Measurements from ENCODE around the gene ANXA8.

The ANXA8 gene

DNA sequence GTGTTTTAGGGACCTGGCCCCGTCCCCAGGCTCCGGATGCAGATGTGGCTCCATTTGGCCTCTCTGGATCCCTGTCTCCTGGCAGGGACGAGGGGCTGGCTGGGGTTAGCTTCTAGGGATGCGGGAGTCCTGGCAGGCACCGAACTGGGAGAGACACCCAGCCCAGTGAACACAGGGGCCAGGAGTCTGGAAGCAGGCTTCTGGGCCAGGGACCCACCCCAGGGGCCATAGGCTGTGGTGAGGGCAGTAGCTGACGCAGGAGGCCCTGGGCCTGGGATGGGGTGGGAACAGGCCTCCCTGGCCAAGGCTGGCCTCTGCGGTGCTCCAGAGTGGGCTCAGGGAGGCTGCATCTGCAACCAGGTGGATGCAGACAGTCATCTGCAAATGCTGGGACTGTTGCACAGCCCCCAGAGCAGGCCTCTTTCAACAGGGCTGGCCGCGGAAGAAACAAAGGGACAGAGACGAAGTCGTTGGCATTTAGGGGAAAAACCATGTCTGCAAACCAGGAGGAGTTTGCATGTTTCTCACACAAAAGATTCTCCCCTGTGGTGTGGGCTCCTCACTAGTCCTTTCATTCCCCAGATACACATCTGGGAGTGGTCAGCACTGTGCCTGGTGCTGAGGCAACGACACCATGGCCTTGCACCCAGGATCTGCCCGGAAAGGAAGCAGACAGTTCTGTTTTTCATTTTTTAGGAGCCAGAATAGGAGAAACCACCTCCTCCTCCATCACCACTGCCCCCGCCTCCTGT is 63.4 kb downstream of the ANXA8 start:
- in situ Hi-C loops (cut with MboI; ENCODE audit: low sequenced_read_pairs, unreplicated experiment): no loop called here
- no peak for TF ChIP-seq CTCF (IDR thresholded peaks at IDR 0.05; ENCODE audit: borderline replicate concordance, control extremely low read depth, extremely low read depth, insufficient read depth, missing control alignments)
- peak; percentile 18 for DNase-seq (ENCODE audit: low spot score)

DNA sequence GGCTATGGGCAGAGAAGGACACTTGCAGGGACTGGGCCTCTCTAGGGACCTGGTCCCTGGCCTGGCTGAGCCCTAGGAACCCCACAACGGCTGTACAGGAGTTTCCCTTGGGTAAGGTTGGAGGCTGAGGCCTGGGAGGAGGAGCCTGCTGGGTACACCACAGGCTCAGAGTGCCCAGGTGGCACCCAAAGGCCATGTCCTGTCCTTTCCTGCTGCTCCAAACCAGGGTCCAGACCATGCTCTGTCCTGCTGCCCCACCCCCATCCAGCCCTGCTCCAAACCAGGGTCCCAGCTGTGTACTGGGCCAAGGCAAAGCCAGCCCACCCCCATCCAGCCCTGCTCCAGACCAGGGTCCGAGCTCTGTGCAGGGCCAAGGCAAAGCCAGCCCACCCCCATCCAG is 64.5 kb downstream of the ANXA8 start:
- TF ChIP-seq CTCF (IDR thresholded peaks at IDR 0.05; ENCODE audit: borderline replicate concordance, control extremely low read depth, extremely low read depth, insufficient read depth, missing control alignments): no peak
- no peak for DNase-seq (ENCODE audit: low spot score)
- in situ Hi-C loops (cut with MboI; ENCODE audit: low sequenced_read_pairs, unreplicated experiment): no loop called here

- TF ChIP-seq CTCF (IDR thresholded peaks at IDR 0.05; ENCODE audit: borderline replicate concordance, control extremely low read depth, extremely low read depth, insufficient read depth, missing control alignments): no peak
- in situ Hi-C loops (cut with MboI; ENCODE audit: low sequenced_read_pairs, unreplicated experiment): no loop called here
- peak; percentile 15 for DNase-seq (ENCODE audit: low spot score)
These were observed 64.9 kb downstream of the ANXA8 start for GRCh38 chr10:47418966-47419365.

DNA sequence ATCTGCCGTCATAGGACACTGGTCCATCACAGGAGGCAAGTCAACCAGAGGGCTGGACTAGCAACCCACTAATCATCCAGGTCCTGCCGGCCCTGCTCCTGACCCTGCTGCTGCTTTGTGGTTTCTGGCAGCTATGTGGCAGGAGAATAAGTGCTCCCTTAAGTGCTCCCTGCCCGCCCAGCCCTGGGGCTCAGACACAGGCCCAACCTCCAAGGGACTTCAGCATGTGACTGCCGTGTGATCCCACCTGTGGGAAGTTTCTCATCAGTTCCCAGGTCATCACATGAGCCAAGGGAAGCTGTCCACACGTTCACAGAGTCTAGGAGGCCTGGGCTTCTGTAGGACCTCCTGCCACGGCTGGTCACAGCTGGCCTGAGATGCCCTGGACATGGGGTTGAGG is 65.6 kb downstream of the ANXA8 start:
- in situ Hi-C loops (cut with MboI; ENCODE audit: low sequenced_read_pairs, unreplicated experiment): no loop called here
- no peak for TF ChIP-seq CTCF (IDR thresholded peaks at IDR 0.05; ENCODE audit: borderline replicate concordance, control extremely low read depth, extremely low read depth, insufficient read depth, missing control alignments)
- peak; percentile 10 for DNase-seq (ENCODE audit: low spot score)

Measured in GM13976 (cell line).